GM23248 (cell line): Measurements from ENCODE around the gene ELAC2.

Source experiments
- EZH2 ChIP-seq: fragments of 200-600 bp; sonication (generic); IDR thresholded peaks from 2 replicates; pipeline ENCODE4 v1.6.1; 2018; ENCODE audit warnings: antibody characterized with exemption, mild to moderate bottlenecking; ENCODE audit not compliant: insufficient read depth, poor library complexity, severe bottlenecking
- EZH2phosphoT487 ChIP-seq: fragments of 200-600 bp; sonication (generic); IDR thresholded peaks from 2 replicates; pipeline ENCODE4 v1.6.1; 2018; ENCODE audit warnings: antibody characterized with exemption, moderate library complexity, mild to moderate bottlenecking, low read depth; ENCODE audit not compliant: insufficient read depth

- no peak for TF ChIP-seq EZH2phosphoT487
- no peak for TF ChIP-seq EZH2
Observed at GRCh38 chr17:12995106-12995895, 22.5 kb downstream of the ELAC2 start.
